Right renal pelvis (tissue), 4 donors: ENCODE measurements around the gene ZCRB1. TPM values are rescaled to one million over a fixed set of nuclear protein-coding genes. Genes with fewer than 3 reads are reported as not detected.

ENCODE experiments used
- DNase-seq, 4 donors: peaks; one replicate each; pipeline ENCODE4 v3.0.0-alpha.2; 2013; ENCODE audit warnings: low read depth in 4 of 4, low spot score in 3 of 4, missing footprints in 1 of 4
- polyA plus RNA-seq, 4 donors: library from polyadenylated mRNA; unstranded; fragments of 120-200 nt; gene quantifications; one replicate each; pipeline ENCODE4 v1.2.1, GENCODE V29; 2013; ENCODE audit not compliant: insufficient read length in 4 of 4

ZCRB1 gene
- polyA plus RNA-seq, 4 donors, result 87.2 to 96.9 (median 90.7) TPM

DNA sequence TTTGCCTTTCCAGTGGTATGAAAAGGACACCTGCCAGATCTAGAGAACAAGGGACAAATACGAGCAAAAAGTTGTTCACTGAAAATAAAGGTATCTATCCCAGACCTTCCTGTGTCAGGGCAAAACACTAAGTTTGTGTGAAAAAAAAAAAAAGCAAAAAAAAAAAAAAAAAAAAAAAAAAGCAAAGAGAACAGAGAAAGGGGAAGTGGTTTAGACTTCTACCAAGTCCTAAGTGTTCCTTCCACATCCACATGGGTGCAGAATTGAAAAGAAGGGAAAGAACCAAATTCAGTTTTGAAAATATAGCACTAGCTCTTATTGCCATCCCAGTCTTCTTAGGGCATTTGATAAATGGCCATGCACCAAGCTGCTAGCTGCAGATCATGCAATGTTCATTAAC lies 41.7 kb downstream of the ZCRB1 start:
- DNase-seq, result no peak

- DNase-seq, result no peak
Observed at GRCh38 chr12:42283739-42284138, 42.2 kb downstream of the ZCRB1 start.

- DNase-seq, result no peak
Observed at GRCh38 chr12:42282294-42282693, 43.6 kb downstream of the ZCRB1 start.

GRCh38 chr12:42281844-42282243 lies 44.0 kb downstream of the ZCRB1 start:
- no peak for DNase-seq

- DNase-seq, result no peak
Observed at GRCh38 chr12:42281278-42281677, 44.6 kb downstream of the ZCRB1 start.

DNA sequence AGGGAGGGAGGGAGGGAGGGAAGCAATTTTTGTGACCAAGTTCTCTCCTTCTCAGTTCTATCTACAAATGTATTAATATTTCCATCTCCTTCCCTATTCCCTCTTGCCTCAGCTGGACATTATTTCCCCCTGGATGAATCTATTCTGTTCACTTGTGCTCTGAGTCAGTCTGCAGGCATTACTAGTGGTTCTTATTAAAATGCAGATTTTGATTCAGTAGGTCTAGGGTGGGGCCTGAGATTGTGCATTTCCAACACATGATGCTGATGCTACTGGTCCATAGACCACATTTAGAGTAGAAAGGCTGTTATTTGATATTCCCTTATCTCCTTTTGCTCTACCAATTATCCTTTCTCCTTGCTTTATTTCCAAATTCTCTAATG lies 47.8 kb downstream of the ZCRB1 start:
- no peak for DNase-seq

DNA sequence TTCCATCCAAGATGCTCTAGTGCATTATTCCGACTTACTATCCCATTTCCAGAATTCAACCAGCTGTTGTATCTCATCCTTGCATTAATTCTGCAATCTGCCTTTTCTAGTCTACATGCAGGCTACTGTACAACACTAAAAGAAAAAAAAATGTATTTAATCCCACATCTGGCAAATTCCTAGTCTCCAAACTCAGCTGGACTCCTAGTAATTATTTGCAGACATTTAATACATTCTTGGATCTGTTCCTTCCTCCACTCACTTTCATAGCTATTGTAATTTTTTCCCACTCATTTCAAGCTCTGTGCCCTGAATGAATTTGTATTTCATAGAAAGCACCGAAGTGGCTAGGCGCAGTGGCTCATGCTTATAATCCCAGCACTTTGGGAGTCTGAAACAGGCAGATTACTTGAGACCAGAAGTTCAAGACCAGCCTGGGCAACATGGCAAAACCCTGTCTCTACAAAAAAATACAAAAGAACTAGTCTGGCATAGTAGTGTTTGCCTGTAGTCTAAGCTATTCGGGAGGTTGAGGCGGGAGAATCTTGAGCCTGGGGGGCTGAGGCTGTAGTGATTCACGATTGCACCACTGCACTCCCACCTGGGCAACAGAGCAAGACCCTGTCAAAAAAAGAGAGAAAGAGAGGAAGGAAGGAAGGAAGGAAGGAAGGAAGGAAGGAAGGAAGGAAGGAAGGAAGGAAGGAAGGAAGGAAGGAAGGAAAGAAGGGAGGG lies 48.3 kb downstream of the ZCRB1 start:
- DNase-seq, result no peak

GRCh38 chr12:42275499-42275898 lies 50.4 kb downstream of the ZCRB1 start:
- DNase-seq, result no peak

- no peak for DNase-seq
Observed at GRCh38 chr12:42273706-42274105, 52.2 kb downstream of the ZCRB1 start.

DNA sequence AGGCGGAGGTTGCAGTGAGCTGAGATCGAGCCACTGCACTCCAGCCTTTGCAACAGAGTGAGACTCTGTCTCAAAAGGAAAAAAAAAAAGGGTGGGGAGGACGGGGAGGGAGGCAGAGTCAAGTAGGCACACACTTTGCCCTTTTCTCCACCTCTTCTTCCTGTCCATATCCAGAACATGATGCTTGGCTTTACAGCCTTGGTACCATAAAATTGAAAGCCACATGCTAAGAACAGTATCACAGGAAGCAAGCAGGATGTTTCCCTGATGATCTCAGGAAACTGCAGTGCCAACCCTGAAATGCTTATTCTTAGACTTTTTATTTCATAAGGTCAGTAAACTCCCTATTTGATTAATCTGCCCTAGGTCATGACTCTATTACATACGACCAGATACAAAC lies 55.3 kb downstream of the ZCRB1 start:
- no peak for DNase-seq

DNA sequence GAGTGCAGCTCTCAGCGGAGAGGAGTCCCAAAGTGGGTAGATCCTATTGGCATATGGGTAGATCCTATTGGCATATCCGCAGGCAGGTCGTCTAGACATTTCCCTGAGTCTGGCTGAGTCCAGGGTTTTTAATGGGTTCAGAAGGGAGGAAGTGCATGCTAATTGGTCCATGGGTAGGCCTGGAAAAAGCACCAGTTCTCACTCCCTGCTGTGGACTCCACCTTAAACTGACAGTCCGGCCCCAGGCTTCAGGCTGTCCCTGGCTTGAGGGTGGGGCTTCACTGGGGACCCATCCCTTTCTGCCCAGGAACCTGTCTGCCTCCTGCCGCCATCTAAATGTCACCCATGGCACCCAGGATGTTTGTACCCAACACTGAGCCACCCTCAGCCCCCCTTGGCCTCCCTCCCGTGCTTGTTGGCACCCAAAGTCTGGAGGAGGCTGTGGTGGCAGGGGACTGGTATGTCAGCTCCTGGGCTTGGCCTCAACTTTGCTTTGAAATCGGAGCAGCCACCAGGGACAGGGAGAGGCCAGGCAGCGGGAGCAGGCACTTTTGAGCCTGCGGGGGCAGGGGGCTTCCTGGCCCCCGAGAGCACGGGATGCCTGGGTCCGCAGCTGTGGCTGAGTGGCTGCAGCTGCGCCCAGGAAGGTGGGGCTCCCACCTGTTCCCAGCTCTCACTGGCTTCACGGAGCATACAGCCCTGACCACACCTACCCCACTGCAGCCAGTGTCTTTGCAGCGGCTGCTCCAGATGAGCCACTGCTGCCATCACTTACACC lies 58.3 kb downstream of the ZCRB1 start:
- DNase-seq, result no peak

- DNase-seq, result no peak
Observed at GRCh38 chr12:42266579-42267230, 59.2 kb downstream of the ZCRB1 start.

GRCh38 chr12:42262271-42262670 lies 63.6 kb downstream of the ZCRB1 start:
- no peak for DNase-seq

Other genes with a start within 250 kb of the ZCRB1 start
- 10 to 100 TPM; 27.5 to 36.4 (median 34.5) TPM for gene GXYLT1, start 181.2 kb downstream of the ZCRB1 start, polyA plus RNA-seq
- 10 to 100 TPM; 23.7 to 28.0 (median 27.2) TPM for gene YAF2, start 87.8 kb downstream of the ZCRB1 start, polyA plus RNA-seq
- 10 to 100 TPM; 65.0 to 72.2 (median 69.3) TPM for gene PPHLN1, start 73 bp upstream of the ZCRB1 start, polyA plus RNA-seq